Activated CD4-positive, CD25-positive, alpha-beta regulatory T cell (primary cell): Measurements from ENCODE around the gene DDI2.

Experiments
- DNase-seq, 4 experiments: peaks; one replicate each; lab custom pipeline; 2025; lab: John Stamatoyannopoulos, UW

DDI2 gene

GRCh38 chr1:15605398-15606383 is 11.6 kb upstream of the DDI2 start:
- DNase-seq = no peak

- DNase-seq = no peak
These were observed 7.6 kb upstream of the DDI2 start for GRCh38 chr1:15609631-15610030.

GRCh38 chr1:15610167-15610566 is 7.1 kb upstream of the DDI2 start:
- DNase-seq = no peak

- DNase-seq = no peak
These were observed 685 bp upstream of the DDI2 start for GRCh38 chr1:15616373-15617172.

- no peak for DNase-seq
These were observed 908 bp downstream of the DDI2 start for GRCh38 chr1:15618077-15618654.

GRCh38 chr1:15618655-15619525 is 1.6 kb downstream of the DDI2 start:
- DNase-seq = no peak

GRCh38 chr1:15620155-15620545 is 2.9 kb downstream of the DDI2 start:
- DNase-seq = no peak

- no peak for DNase-seq
These were observed 3.8 kb downstream of the DDI2 start for GRCh38 chr1:15620902-15621682.

- DNase-seq = no peak
These were observed 4.7 kb downstream of the DDI2 start for GRCh38 chr1:15621975-15622374.

GRCh38 chr1:15622712-15623373 is 5.6 kb downstream of the DDI2 start:
- no peak for DNase-seq

- no peak for DNase-seq
These were observed 6.2 kb downstream of the DDI2 start for GRCh38 chr1:15623435-15623834.

GRCh38 chr1:15624133-15624714 is 7.0 kb downstream of the DDI2 start:
- DNase-seq = no peak

GRCh38 chr1:15625056-15625917 is 8.0 kb downstream of the DDI2 start:
- DNase-seq = no peak

- DNase-seq = no peak
These were observed 9.2 kb downstream of the DDI2 start for GRCh38 chr1:15626269-15626950.

GRCh38 chr1:15627343-15627988 is 10.2 kb downstream of the DDI2 start:
- no peak for DNase-seq

GRCh38 chr1:15628003-15628402 is 10.7 kb downstream of the DDI2 start:
- no peak for DNase-seq

- DNase-seq = no peak
These were observed 16.6 kb downstream of the DDI2 start for GRCh38 chr1:15633756-15634420.
